Activated naive CD4-positive, alpha-beta T cell treated with Interleukin-2 at 50 U/mL for 16 hours (primary cell): ENCODE results near the gene BBX.
"Not testable (repeated sequence)": the region's sequence is repeated elsewhere in the genome, so short reads cannot be mapped to it uniquely, and the experiment has no call there.

Source experiments
- DNase-seq: peaks from one replicate; pipeline ENCODE4 v3.0.0-alpha.2; 2020

BBX gene

DNA sequence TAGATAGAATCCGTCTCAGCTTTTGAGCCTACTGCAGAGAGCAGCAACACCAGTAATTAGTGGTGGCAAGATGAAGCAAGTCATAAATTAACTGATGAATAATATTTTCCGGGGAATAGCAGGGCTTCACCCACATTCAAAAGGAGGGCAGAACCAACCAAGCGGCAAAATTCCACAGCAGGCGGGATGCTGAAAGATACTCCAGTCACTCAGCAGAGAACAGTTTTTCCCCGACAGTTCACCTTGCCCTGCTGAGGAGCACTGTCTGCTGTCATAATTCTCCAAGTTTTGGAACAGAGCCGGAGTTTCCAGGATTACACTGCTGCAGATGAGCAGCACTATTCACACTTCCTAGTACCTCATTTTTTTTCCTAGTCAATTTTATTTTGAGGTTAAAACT is 293.3 kb downstream of the BBX start:
- DNase-seq = no peak

DNA sequence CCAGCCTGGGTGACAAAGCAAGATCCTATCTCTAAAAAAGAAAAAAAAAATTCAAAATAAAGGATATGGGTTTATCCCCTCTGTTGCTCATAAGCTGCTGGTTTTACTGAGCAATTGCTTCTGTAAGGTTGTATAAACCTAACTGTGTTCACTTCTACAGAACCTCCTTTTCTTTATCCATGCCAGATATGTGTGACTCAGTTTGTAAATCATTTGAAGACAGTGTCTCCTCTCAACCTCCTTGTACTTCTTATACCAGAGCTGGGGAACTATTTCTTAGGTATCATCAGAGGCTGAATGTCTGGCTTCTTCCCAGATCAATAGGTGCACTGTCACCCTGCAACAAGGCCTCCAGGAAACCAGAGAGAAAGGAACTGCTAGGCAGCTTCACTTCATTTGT is 294.3 kb downstream of the BBX start:
- no peak for DNase-seq

DNA sequence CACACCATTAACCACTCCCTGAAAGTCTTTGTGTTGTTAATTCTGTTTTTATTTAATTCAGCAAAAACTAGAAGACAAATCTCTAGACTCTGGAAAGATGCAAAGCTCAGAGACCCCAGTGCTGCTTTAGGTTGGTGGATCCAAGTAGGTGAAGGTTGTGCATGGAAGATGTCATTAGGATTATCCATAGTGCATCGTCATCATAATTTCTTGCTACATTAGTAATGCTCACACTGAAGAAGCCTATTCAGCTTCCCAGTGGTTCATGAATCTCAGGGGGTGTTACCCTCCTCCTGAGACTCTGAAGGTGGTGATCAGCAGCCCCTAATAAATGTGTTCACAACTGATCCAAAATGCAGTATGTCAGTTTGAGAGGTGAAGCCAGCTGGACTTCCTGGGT is 295.3 kb downstream of the BBX start:
- DNase-seq = no peak

DNA sequence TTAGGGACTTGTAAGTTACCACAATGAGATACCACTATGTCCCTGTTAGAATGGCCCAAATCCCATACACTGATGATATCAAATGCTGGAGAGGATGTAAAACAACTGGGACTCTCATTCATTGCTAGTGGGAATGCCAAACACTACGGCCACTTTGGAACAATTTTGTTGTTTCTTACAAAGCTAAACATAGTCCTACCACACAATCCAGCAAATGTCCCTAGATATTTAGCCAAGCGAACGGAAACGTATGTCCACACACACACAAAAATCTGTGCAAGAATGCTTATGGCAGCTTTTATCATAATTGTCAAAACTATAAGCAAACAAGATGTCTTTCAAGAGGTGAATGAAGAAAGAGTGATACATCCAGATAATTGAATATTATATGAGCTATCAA is 296.9 kb downstream of the BBX start:
- DNase-seq = no peak

DNA sequence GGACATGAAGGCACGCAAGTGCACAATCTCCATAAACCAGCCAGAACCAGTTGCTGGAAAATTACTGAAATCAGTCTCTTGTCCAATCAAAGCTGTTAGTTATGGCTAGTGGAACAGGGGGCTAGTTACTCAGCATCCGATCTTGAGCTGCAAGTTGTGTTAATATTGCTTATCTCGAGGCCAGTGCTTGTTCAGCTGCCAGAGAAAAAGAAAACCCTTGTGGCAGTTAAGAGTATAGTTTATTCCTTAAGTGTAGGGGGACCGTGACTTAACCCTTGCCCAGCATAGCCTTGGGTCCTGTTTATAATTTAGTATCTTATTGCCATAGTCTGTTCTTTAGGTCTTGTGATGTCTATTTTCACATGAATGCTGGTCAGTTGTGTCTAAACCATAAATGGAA is 299.5 kb downstream of the BBX start:
- DNase-seq = no peak

DNA sequence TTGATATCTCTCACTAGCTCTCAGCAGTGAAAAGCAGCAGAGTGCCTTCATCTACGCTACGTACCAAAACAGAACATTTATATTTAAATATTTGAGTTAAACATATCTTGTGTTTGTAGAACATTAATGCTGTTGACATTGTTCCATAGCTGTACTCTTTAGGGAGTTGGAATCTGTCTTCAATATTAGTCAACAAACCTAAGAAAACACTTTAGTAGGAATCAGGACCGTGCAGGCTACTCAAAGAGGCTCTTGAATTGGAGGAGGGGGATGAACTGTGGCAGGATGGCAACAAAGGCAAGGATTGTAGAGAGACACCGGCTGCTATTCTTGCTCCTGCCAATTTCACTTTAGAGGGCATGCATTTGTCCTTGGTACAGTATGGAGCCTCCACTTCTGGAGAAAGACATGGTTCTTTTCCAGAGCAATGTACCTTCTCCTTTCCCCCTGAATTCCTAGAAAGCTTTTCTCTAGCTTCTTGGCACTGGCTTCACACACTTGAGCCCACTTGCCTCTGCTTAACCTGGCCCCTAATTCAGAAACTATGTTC is 302.1 kb downstream of the BBX start:
- no peak for DNase-seq

DNA sequence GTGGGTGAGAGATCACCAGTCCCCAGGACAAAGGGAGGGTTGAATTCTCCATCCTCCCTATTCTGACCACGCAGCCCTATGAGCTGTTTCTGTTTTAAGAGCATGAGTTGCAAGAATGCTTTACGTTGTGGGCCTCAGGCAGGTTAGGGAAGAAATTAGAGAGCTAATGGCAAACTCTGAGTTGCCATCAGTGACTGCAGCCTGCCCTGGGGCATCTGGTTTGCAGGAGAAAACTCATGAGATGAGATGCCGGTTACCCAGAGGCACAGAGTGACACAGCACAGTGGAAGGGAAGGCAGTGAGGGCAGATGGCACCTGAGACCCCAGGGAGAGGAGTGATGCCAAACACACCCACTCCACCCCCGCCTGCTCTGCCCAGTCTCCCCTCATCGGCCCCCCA is 302.8 kb downstream of the BBX start:
- DNase-seq = no peak

DNA sequence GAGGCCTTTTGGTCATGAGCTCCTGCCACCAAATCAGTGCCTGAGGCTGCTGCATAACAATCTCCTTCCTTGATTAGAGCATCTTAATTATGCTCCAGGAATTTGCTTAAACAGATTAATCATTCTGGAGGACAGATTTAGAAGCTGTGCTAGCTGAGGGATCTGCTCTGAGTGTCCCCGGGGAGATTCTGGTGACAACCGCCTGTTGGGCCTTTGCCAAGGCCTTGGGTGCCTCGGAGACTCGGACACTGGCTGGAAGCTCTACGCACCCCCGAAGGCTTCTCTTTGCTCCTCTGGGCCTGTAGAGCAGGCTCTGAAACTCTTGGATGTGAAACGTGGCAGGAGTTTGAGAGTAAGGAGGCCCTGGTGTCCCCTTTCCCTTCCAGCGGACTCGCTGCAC is 304.0 kb downstream of the BBX start:
- DNase-seq = no peak

DNA sequence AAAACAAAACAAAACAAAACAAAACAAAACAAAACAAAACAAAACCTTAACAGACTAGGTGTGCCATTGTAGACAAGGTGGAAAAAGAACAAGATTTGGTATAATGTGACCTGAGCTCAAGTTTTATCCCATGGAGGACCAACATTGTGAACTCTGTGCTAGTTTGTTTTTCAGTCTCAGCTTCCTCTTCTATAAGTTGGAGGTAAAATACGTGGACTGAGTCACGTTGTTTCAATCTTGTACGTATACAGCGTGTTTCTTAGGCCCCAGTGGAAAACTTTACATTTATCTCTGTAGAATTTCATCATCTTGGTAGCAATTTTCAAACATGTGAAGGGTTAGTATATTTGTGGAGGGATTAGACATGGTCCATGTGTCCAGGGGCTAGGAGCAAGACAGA is 306.4 kb downstream of the BBX start:
- DNase-seq = no peak

DNA sequence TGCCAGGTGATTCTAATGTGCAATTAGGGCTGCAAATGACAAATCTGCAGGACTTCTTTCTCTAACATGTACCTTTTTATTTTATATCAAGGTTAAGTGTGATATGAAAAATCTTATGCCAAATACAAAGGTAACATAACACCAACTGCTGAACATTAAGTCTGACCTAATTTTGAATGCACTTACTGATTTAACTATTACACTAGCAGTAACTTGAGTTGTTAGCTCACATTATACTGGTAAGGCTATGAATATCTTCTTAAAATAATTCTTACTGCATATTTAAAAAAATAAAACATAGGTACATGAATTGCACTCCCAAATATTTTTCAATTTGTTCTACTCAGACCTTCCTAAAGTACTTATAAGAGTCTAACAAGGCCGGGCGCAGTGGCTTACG is 308.8 kb downstream of the BBX start:
- DNase-seq = no peak

DNA sequence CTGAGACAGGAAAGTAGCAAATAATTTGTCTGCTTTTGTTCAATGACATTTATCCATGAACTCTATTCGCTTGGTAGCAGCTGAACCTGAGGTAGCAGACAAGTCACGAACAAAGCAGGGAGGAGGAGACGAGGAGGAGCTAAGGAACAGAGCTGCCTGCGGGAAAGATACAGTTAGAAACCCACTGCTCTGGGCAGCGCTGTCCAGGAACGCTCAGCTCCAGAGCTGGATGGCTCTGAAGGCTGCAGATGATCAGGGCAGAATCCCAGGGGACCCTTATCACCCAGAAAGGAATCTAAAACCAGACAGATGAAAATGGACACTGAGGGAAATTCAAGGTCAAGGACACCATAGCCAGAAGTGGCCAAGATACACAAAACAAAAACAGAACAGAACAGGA is 310.3 kb downstream of the BBX start:
- no peak for DNase-seq

DNA sequence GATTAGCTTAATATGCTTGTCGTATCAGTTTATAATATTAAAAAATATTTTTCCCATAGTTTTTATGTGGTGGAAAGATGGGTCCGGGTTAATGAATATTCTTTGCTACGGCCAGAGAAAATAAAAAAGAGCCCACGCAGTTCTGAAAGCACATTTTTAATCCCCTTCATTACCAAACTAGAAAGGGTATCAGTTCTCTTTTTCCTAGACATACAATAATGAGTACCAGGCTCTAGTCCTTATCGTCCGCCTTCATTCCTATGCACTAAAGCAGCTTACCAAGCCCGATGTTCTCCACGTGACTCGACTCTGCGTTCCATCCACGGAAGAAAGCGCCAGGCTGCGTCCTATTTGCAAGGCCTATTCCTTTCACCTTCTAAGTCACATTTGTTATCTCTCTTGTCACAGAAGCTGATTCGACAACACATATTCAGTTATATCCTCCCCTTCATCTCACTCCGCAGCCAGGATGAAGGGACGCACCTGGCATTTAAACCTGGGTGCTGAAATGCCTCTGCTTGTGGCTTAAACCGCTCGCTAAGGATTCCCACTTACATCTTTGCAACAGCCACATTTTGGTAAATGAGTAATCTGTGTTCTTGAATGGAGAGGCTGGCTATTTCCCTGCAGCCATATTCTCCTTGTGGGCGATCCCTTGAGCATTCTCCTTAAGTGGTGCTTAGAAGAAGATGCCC is 311.1 kb downstream of the BBX start:
- no peak for DNase-seq

DNA sequence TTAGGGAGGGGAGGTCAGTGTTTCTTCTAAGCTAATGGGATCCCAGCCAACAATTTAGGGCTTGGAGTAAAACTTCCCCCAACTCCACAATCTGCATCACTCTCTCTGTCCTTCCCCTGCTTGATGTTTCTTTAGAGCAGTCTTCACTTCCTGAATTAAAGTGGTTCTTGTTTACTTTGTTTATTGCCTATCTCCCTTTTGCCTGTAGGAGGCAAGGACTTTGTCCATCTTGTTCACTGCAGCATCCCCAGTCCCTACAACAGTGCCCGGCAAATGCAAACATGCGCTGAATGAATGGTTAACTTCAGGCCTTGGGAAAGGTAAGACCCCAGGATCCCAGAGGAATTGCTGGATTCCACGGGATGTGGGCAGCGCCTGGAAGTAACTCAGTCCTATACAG is 312.2 kb downstream of the BBX start:
- DNase-seq = not testable (repeated sequence)

DNA sequence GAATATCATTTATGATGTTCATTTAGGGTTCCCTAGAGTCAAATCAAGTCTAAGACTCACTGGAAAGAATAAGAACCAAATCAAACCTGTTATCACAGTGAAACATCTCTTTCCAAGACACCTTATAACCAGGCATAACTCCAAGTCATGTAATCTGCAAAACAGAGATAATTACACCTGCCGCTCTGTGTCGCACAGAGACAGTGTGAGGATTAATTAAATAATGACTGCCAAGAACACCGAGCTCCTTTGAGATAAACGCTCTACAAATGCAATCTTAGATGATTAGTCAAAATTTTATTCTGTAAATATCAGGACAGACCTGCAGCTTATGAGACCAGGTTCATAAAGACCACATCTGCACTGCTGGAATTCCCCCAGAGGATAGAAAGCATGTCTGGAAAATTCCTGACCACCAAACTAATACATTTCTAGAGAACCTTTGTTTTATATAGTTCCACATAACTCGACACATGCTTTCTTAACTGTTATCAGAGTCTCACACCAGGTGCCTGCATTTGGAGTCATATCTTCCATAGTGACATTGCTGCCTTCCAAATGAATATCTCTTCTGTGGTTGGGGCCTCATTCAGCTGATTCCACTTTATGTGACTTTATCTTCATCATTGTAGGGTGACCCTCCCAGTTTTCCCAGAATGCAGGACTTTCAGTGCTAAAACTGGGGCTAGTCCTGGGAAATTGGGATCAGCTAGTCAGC is 315.3 kb downstream of the BBX start:
- no peak for DNase-seq

DNA sequence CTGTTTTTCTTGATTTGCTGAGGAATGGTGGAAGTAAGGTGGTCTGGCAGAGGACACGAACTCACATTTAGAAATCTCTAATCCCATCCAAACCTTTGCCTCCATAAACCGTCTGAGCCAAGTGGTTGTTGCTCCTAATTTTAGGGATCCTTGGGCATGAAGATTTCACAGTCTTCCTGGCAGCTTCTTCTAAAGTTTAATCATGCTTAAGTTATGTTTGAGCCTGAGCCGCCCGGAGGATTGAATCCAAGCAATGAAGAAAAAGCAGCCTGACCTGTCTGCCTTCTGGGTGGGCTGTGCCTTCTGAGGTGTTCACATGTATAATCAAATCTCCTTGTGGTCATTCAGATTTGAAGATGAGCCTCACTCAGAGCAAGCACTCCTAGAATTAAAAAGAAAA is 319.1 kb downstream of the BBX start:
- no peak for DNase-seq

DNA sequence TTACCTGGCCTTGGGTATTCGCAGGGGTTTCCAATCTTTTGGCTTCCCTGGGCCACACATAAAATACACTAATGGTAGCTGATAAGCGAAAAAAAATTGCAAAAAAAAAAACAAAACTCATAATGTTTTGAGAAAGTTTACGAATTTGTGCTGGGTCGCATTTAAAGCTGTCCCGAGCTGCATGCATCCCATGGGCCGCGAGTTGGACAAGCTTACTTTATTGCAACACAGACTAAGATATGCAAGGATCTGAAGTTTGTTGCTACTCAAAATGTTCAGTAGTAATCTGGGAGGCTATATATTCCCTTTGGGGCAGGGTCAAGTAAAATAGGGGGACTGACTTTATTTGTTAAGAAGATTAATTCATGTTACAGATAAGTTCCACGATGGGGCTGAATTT is 320.2 kb downstream of the BBX start:
- no peak for DNase-seq

DNA sequence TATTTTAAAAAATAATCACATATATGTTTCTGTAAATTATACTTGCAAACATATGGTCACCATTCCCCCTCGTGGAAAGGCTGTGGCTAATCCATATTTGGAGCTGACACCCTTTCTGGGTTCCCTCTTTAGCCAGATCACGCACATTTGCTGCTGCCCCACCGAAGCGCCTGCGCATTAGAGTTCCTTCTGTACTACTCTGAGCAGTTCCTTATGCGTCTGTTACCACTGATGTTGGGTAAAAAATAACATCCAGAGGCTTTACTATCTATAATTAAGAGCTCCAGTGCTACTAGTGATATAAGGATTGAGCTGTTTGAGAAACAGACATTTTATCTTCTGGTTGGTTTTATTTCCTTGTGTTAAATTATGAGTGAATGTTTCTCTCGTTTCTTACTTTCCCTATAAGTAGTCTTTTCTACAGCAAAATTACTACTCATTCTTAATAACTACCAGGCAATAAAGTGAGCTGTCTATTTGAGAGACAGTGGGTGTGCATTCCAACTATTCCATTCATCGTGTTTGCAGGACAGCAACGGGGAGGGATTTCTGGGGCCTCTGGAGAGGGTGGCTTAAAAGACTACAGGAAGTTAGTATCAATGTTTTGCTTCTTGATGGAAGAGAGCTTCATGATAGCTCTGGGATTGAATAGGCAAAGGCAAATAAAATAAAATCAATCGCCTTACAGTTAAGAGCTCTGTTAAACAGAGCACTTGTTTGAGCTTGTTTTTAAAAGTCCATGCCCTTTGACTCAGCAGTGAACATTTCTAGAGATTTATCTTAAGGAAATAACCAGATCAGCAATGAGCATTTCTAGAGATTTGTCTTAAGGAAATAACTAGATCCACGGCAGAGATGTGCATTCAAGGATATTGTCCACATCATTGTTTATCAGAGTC is 322.9 kb downstream of the BBX start:
- DNase-seq = no peak

DNA sequence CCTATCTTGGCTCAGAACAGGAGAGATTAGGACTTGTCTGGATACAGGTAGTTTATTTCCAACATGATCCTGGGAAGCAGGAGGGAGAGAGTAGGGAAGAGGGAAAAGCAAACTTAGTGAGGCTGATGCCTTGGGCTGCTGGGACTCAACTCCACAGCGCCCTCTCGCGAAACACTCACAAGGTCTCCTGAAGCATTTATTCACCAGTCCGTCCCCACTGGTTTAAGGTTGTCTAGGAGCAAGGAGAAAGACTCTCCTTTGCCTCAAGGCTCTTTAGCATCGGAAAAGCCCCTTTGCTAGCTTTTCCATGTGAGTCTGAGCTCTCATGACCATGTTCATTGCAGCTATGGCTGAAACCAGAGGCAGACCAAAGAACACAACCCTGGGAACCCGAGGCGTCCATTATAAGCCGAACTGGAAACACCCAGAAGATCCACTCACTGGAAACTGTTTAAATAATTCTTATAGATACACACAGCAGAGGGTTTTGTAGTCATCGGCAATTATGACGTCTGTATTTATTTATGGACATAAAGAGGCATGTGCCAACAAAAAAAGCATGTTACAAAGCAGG is 323.6 kb downstream of the BBX start:
- peak; percentile 16 for DNase-seq

DNA sequence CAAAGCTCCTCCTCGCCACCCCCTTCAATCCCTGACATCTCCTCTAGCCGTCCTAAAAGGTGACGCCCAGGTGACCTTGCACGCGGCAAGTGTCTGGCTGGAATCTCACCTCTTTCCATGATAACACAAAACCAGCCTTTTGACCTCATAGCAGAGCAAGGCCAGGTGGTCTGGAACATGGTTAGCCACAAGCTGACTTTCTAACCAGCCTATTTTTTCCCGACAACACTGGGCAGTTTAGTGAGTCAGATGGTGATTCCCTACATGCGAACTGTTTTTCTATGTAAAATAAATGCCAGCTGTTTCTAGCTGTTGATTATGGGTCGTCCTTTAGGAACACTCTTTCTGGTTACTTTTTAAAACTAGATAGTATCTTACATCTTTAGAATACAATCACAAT is 325.0 kb downstream of the BBX start:
- DNase-seq = no peak

DNA sequence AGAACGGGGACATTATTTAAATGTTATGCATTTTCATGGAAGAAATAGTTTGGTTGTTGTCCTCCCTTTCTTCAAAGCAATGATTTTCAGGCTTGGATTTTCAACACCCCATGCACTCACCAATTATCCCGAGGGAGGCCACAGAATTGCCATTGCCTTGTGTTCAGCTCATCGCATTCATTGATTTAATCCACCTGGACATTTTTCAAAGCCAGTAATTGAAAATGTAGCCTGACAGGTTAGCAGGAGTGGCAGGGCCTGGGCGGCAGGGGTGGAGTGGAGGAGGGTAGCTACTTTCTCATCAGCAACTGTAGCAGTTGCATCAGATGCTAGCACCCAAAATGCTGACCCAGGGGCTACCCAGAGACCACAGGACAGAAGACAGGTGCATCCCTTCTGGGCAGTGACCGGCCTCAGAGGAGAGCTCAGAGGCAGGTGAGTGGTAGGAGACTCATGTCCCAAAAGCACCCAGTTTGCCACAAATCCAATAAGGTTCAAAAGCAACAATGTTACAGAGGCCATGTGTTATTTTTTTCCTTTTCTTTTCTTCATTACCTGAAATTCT is 325.7 kb downstream of the BBX start:
- no peak for DNase-seq

DNA sequence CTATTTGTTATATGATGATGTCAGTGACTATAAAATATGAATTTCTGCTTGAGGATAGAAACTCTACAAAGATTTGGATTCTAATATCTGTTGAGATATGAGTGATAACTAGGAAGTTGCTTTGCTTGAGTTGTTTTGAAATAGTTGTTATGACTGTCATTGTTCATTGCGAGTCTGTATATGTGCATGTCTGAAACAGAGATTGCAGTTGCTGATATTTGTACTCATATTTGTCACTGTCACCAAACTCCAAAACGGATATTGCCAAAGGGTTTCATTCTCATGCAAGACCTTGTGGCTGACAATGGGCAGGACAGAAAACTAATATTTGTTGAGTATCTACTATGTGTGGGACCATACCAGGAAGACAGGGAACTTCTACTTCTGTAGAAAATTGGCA is 327.9 kb downstream of the BBX start:
- no peak for DNase-seq

DNA sequence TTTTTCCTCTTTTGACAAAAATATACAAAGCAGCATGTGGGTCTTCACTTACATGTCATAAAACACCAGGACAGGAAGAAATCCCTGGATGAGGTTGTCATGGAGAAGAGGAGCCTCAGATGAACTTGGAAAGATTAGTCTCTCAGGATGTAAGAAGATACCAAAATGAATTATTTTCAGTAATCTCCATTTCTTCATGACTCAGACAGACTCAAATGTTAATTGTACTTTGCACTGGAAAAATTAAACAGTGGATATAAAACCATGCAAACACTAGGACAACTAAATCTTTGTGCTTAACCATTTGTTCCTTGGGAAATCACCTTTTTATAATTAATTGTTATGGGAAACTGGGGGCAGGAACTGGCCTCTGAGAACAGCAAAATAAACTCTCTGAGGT is 331.1 kb downstream of the BBX start:
- DNase-seq = no peak

DNA sequence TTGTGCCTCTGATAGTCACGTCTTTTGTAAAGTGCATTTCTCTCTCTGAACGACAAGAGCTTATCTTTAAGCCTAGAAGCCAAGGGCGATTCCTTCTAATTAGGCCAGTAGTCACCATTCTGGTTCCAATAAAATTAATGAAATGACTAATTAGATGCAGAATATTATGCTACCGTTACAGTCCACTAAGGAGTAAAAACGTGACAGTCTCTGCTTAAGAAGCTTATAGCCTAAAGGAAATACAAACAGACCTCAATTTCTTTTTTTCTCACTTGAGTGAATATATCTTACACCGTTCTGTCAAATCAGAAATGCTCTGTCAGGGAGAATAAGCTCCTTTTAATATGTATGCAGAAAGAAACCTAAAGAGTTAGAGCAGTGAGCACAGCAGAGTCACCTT is 332.0 kb downstream of the BBX start:
- no peak for DNase-seq
